ENCODE data around the gene MXD1.

Gene MXD1

DNA sequence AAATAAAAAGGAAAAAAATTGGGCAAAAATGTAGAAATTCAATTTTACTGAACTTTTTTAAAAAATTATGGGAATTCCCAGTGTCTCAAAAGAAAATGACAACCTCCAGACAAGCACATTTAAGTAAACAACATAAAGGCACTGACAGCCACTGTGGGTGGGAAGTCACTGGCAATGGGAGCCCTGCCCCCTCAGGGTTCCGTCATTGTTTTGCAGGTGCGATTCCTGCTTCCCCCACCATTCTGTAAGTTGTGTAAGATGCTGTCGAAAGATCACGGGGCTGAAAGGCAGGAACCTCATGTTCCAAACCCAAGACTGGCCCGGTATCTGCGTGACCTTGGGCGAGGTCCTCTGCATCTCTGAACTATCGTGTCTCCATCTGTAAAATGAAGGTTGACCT, 62.3 kb downstream of the MXD1 start:
- DNase-seq (ENCODE audit: low spot score) = no peak

DNA sequence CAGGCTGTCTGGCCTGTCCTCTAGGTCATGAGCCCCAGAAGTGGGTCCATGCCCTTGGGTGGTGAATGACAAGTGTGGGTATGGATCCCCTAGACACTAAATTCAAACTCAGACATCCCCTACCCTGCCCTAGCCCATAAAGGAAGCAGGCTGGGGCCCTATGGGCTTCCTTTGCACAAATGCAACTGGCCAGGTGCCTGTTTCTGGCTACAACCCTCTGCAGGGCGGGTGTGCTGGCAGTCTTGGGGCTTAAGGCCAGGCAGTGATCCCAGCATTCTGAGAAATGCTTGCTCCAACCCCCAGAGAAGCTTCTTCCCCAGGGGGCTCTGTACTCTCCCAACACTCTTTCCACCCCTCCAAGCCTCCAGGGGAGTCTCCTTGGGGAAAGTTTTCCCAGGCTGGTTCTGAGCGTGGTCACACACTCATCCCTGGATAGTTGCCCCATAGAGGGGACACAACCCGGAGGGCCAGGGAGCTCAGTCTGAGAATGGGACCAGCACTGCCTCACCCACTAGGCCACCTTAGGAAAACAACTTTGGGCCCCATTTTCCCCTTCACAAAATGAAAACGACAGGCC, 63.1 kb downstream of the MXD1 start:
- no peak for DNase-seq (ENCODE audit: low spot score)

DNA sequence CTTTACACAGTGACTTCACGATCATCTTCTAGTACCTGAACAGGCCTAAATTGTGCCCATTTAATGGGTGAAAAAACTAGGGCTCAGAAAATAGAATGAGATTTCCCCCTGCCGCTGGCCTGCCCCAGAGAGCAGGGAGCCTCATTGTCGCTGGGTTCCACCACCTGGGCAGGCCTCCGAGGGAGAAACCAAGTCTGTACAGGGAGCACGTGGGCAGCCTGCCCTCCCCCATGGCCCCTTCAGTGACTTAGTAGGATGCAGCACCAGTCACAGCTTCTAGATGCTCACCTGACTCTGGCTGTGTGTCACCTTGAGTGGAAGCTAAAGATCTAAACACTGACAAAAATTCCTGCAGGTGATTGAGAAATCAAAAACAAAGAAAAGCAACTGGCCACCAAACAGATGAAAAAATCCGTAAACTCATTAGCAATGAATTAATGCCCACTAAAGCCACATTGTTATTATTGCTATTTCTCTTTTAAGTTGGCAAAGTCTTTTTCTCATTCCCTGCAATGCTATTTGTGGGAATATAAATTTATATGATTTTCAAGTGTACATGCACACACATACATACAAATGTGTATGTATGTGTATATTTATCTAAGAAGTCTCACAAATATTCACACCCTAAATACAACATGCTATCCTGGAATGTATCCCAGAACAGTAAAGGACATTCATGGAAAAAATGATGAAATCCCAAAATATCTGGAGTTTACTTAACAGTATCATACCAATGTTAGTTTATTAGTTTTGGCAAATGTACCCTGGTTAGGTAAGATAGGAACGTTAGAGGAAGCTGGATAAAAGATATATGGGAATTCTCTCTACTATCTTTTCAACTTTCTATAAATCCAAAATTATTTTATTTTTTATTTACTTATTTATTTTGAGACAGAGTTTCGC, 65.2 kb downstream of the MXD1 start:
- no peak for DNase-seq (ENCODE audit: low spot score)

DNA sequence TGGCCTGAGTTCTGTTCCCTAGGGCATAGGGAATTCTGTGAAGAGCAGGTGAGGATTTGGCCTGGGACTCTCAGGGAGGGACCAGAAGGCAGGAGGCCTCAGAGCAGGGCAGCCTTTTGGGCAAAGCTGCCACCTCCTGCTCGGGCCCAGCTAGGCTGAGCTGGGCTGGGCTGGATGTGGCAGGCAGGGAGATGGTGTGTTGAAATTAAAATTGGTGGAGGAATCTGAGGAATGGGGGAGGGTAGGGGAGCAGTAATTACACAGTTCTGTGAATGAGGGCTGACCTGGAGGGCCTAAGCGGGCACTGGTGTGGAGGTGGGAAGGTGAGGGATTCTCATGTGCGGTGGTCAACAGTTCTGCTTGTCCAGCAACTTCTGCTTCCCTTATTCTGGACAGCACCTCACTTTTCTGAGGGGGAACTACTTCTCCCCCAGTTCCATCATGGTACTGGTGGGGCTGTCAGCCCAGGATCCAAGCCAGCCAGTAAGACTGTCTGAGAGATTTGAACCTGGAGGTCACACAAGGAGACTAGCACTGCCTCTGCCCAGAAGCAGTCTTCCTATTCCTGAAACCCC, 68.6 kb downstream of the MXD1 start:
- DNase-seq (ENCODE audit: low spot score) = no peak

DNA sequence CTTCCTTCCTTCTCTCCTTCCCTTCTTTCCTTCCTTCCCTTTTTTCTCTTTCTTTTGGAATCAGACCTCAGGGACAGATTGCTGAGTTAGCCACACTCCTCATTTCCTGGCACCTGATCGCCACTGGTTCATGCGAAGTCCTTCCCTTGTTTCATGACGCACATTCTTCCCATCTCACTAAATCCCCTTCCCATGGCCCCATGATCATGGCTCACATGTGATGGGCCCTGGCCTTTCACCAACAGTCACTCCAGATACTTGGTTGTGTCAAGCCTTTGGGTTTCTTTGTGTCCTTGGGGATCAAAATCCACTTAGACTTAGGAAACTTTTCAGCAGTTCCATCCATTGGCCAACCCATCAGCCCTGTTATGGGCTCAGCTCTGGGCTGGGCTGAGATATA, 70.3 kb downstream of the MXD1 start:
- DNase-seq (ENCODE audit: low spot score) = no peak

DNA sequence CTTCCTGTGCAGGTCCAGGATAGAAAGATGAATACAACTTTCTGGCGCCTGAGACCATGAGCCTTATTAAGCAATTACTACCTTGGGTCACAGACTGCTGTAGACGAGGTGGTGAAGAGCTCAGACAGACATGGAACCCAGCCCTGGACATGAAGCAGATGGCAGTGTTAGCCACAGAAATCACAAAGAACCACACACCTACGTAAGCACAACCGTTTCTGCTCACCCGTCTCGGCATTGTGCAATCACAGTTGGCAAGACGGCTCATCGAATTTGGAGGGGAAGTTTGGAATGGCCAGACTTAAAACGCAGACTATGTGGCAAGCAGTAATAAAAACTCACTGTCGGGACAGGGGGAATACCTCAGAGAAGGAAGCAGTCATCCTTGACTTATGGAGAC, 70.8 kb downstream of the MXD1 start:
- DNase-seq (ENCODE audit: low spot score) = no peak

DNA sequence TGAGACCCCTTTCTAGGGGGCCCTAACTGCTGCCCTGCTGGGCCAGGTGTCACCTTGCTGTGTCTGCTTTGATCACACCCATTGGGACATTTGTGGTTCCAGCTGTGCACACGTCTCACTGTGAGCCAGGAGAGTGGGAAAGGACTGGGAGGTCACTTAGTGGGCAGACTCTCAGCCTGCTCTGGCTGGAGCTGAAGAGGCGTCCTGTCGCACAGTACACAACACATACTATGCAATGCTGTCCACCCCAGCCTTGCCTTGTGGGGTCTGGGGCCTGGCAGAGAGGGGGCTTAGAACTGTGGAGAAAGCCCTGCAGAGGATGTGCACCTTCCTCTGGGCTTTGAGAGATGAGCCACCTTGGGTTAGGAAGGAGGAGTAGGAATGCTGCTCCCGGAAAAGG, 71.8 kb downstream of the MXD1 start:
- DNase-seq (ENCODE audit: low spot score) = no peak

DNA sequence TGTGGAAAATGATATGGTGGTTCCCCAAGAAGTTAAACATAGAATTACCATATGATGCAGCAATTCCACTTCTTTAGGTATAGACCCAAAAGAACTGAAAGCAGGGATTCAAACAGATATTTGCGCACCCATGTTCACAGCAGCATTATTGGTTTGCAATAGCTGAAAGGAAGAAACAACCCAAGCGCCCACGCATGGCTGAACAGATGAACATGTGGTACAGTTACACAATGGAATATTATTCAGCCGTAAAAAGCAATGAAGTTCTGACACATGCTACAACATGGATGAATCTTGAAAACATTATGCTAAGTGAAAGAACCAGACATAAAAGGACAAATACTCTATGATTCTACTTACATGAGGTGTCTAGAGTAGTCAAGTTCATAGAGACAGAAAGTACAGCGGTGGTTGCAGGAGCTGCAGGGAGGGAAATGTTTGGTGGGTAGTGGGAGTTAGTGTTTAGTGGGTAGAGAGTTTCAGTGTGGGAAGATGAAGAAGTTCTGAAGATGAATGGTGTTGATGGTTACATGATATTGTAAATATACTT, 73.3 kb downstream of the MXD1 start:
- no peak for DNase-seq (ENCODE audit: low spot score)

DNA sequence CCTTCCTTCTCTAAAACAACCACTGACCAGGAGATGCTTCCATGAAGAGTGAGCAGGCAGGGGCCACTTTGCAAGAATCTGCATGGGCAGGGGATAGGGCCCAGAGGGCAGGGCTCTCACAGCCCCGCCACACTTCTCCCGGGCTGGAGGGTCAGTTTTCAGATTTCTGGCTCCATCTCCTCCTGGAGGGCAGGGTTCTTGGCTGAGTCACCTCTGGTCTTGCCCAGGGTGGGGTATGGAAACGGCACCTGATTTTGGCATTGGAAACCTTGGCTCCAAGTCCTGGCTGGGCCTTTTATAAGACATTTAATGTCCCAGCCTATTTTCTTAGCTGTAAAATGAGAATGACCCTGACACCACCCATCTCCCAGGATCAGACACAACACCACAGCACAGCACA, 74.1 kb downstream of the MXD1 start:
- DNase-seq (ENCODE audit: low spot score) = no peak

DNA sequence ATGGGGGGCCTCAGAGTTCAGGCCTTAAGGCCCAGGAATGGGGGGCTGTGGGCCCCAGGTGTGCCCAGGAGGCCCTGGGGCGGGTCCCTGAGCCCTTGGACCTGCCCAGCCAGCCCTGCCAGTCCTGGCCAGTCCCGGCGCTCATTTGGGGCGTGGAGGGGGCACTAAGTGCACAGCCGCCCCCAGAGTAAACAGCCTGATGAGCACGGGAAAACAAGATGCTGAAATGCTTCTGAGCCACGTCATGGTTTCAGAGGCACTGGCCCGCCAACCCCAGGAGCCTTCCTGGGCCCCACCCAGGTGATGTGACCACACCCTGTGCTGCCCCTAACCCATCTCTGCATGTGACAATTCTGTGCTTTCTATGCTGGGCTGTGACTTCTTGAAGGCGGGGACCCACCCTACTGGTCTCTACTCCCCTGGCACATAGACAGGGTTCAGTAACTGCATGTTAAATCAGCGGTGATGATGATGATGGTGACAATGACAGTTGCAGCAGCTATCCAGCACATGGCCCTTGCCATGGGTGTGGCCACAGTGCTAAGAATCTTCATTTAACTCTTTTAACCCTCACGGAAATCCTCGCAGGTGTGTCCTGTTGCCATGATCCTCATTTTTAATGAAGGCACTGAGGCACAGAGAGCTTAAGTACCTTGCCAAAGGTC, 74.7 kb downstream of the MXD1 start:
- DNase-seq (ENCODE audit: low spot score) = no peak
